Measurements from ENCODE around the gene ELL. TPM values are rescaled to one million over a fixed set of nuclear protein-coding genes. Genes with fewer than 3 reads are reported as not detected.

ELL gene
- total and polyA plus RNA-seq, 2 donors = 6.8 to 14.3 TPM

DNA sequence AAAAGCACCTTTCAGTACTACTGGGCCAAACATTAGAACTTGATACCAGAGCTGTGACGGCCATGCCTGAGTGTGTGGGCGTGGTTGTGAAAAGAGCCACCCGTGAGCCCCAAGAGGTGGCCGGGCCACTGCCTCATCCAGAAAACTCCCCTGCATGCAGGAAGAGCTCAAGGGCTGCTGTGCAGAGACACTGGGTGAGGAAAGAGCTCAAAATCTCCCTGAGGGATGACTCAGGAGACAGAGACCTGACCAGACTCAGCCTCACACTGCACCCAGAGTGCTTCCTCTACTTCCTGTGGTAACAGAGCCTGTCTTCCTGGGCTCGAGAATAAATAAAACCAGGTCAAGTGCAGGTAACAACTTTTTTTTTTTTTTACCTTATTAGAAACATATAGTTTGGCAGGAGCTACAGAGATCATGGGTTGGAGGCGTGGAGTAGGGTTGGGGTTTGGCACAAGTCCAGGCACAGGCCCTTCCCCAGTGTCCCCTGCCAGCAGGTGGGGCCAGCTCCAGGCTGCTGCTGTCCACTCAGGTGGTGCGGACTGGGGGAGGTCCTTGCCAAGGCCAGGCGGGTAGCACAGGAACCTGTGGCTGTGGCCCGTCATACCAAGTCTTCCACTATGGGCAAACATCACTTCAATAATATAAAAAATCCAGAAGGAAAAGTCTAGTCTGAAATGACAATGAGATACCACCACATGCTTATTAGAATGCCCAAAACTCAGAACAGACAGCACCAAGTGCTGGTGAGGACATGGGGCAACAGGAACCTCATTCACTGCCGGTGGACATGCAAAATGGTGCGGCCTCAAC, 25.5 kb downstream of the ELL start:
- Histone ChIP-seq H3K36me3 (ENCODE audit: control insufficient read depth in 2 of 2, insufficient read depth in 2 of 2, low read length in 1 of 2) (peaks cover 0 to 2% of the 10 kb centered on the region in 2 donors), H3K4me1 (ENCODE audit: control insufficient read depth in 2 of 2, insufficient read depth in 2 of 2, low read length in 2 of 2) (peaks cover 14 to 56% of the 10 kb centered on the region in 2 donors), H3K4me3 (ENCODE audit: low read length in 2 of 2) (no peak overlapping the region), H3K27me3 (ENCODE audit: control insufficient read depth in 2 of 2, insufficient read depth in 1 of 2, low read length in 1 of 2) (no peaks in the 10 kb centered on the region), H3K9me3 (ENCODE audit: control insufficient read depth in 2 of 2, insufficient read depth in 1 of 2, low read length in 1 of 2) (no peaks in the 10 kb centered on the region), H3K27ac (ENCODE audit: low read depth in 1 of 2, low read length in 1 of 2) (peak overlapping the region in 1 of 2 donors; percentile 19)
- WGBS = 52% methylated on average over 11 of the region's 11 CpGs
- DNase-seq (ENCODE audit: low read depth in 6 of 9, low spot score in 9 of 9) = peak in 1 of 9 donors; percentile 42

DNA sequence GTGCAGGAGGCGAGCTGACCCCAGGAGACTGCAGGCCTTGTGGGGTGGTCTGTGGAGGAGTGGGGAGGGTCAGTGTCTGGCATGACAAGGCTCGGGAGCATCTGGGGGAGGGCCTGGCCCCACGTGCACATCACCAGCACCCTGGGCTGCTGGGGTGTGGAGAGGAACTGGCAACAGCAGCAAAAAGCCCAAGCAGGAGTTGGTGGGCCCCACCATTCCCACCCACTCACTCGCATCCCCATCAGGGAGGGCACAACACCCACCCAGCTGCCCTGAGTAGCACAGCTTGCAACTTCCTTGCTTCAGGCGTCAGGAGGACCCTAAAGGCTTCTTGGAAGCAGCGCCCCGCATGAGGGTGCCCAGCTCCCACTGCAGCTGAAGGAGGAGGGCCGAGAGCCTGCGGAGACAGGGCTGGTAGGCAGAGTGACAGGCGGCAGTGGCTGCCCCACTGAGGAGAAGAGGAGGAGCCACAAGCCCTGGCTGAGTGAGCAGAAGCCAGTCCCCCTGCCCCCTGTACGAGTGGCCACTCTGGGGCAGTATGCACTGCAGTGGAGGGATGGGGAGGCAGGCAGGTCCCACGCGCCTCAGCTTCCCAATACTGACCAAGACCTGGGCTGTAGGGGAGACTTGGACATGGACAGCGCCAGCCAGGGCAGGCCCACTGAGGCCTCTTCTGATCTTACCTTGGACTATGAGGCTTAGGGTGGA, 26.5 kb downstream of the ELL start:
- Histone ChIP-seq H3K4me1 (ENCODE audit: control insufficient read depth in 2 of 2, insufficient read depth in 2 of 2, low read length in 2 of 2) (peaks cover 14 to 47% of the 10 kb centered on the region in 2 donors), H3K36me3 (ENCODE audit: control insufficient read depth in 2 of 2, insufficient read depth in 2 of 2, low read length in 1 of 2) (peaks cover 0 to 2% of the 10 kb centered on the region in 2 donors), H3K4me3 (ENCODE audit: low read length in 2 of 2) (no peak overlapping the region), H3K9me3 (ENCODE audit: control insufficient read depth in 2 of 2, insufficient read depth in 1 of 2, low read length in 1 of 2) (no peaks in the 10 kb centered on the region), H3K27me3 (ENCODE audit: control insufficient read depth in 2 of 2, insufficient read depth in 1 of 2, low read length in 1 of 2) (no peaks in the 10 kb centered on the region), H3K27ac (ENCODE audit: low read depth in 1 of 2, low read length in 1 of 2) (peak overlapping the region in 1 of 2 donors; percentile 45)
- DNase-seq (ENCODE audit: low read depth in 6 of 9, low spot score in 9 of 9) = no peak
- 95% methylated on average over 14 of the region's 14 CpGs for WGBS

- Histone ChIP-seq H3K9me3 (ENCODE audit: control insufficient read depth in 2 of 2, insufficient read depth in 1 of 2, low read length in 1 of 2) (no peaks in the 10 kb centered on the region), H3K4me3 (ENCODE audit: low read length in 2 of 2) (no peak overlapping the region), H3K36me3 (ENCODE audit: control insufficient read depth in 2 of 2, insufficient read depth in 2 of 2, low read length in 1 of 2) (peaks cover 0 to 2% of the 10 kb centered on the region in 2 donors), H3K4me1 (ENCODE audit: control insufficient read depth in 2 of 2, insufficient read depth in 2 of 2, low read length in 2 of 2) (peaks cover 14 to 47% of the 10 kb centered on the region in 2 donors), H3K27me3 (ENCODE audit: control insufficient read depth in 2 of 2, insufficient read depth in 1 of 2, low read length in 1 of 2) (no peaks in the 10 kb centered on the region), H3K27ac (ENCODE audit: low read depth in 1 of 2, low read length in 1 of 2) (peak overlapping the region in 1 of 2 donors; percentile 37)
- DNase-seq (ENCODE audit: low read depth in 6 of 9, low spot score in 9 of 9) = no peak
- 53% methylated on average over 7 of the region's 7 CpGs for WGBS
Observed at GRCh38 chr19:18494267-18494607, 27.6 kb downstream of the ELL start.

- peaks cover 0 to 2% of the 10 kb centered on the region in 2 donors for H3K36me3 ChIP-seq (ENCODE audit: control insufficient read depth in 2 of 2, insufficient read depth in 2 of 2, low read length in 1 of 2)
- H3K27ac ChIP-seq (ENCODE audit: low read depth in 1 of 2, low read length in 1 of 2) = no peak overlapping the region
- 92% methylated on average over 13 of the region's 13 CpGs for WGBS
- H3K4me3 ChIP-seq (ENCODE audit: low read length in 2 of 2) = no peak overlapping the region
- no peaks in the 10 kb centered on the region for H3K9me3 ChIP-seq (ENCODE audit: control insufficient read depth in 2 of 2, insufficient read depth in 1 of 2, low read length in 1 of 2)
- H3K4me1 ChIP-seq (ENCODE audit: control insufficient read depth in 2 of 2, insufficient read depth in 2 of 2, low read length in 2 of 2) = peaks cover 14 to 47% of the 10 kb centered on the region in 2 donors
- H3K27me3 ChIP-seq (ENCODE audit: control insufficient read depth in 2 of 2, insufficient read depth in 1 of 2, low read length in 1 of 2) = no peaks in the 10 kb centered on the region
- DNase-seq (ENCODE audit: low read depth in 6 of 9, low spot score in 9 of 9) = no peak
Observed at GRCh38 chr19:18493440-18494266, 28.2 kb downstream of the ELL start.

- WGBS = 98% methylated on average over 15 of the region's 15 CpGs
- H3K27me3 ChIP-seq (ENCODE audit: control insufficient read depth in 2 of 2, insufficient read depth in 1 of 2, low read length in 1 of 2) = no peaks in the 10 kb centered on the region
- DNase-seq (ENCODE audit: low read depth in 6 of 9, low spot score in 9 of 9) = no peak
- no peak overlapping the region for H3K27ac ChIP-seq (ENCODE audit: low read depth in 1 of 2, low read length in 1 of 2)
- peaks cover 0 to 2% of the 10 kb centered on the region in 2 donors for H3K36me3 ChIP-seq (ENCODE audit: control insufficient read depth in 2 of 2, insufficient read depth in 2 of 2, low read length in 1 of 2)
- no peak overlapping the region for H3K4me3 ChIP-seq (ENCODE audit: low read length in 2 of 2)
- peaks cover 14 to 61% of the 10 kb centered on the region in 2 donors for H3K4me1 ChIP-seq (ENCODE audit: control insufficient read depth in 2 of 2, insufficient read depth in 2 of 2, low read length in 2 of 2)
- no peaks in the 10 kb centered on the region for H3K9me3 ChIP-seq (ENCODE audit: control insufficient read depth in 2 of 2, insufficient read depth in 1 of 2, low read length in 1 of 2)
Observed at GRCh38 chr19:18491995-18492953, 29.6 kb downstream of the ELL start.

- DNase-seq (ENCODE audit: low read depth in 6 of 9, low spot score in 9 of 9) = no peak
- H3K36me3 ChIP-seq (ENCODE audit: control insufficient read depth in 2 of 2, insufficient read depth in 2 of 2, low read length in 1 of 2) = peaks cover 0 to 2% of the 10 kb centered on the region in 2 donors
- WGBS = 90% methylated on average over 6 of the region's 6 CpGs
- H3K4me1 ChIP-seq (ENCODE audit: control insufficient read depth in 2 of 2, insufficient read depth in 2 of 2, low read length in 2 of 2) = peaks cover 5 to 64% of the 10 kb centered on the region in 2 donors
- no peaks in the 10 kb centered on the region for H3K27me3 ChIP-seq (ENCODE audit: control insufficient read depth in 2 of 2, insufficient read depth in 1 of 2, low read length in 1 of 2)
- no peak overlapping the region for H3K4me3 ChIP-seq (ENCODE audit: low read length in 2 of 2)
- H3K9me3 ChIP-seq (ENCODE audit: control insufficient read depth in 2 of 2, insufficient read depth in 1 of 2, low read length in 1 of 2) = no peaks in the 10 kb centered on the region
- no peak overlapping the region for H3K27ac ChIP-seq (ENCODE audit: low read depth in 1 of 2, low read length in 1 of 2)
Observed at GRCh38 chr19:18490728-18491127, 31.1 kb downstream of the ELL start.

- no peaks in the 10 kb centered on the region for H3K27me3 ChIP-seq (ENCODE audit: control insufficient read depth in 2 of 2, insufficient read depth in 1 of 2, low read length in 1 of 2)
- no peak for DNase-seq (ENCODE audit: low read depth in 6 of 9, low spot score in 9 of 9)
- H3K36me3 ChIP-seq (ENCODE audit: control insufficient read depth in 2 of 2, insufficient read depth in 2 of 2, low read length in 1 of 2) = peaks cover 0 to 2% of the 10 kb centered on the region in 2 donors
- 90% methylated on average over 14 of the region's 14 CpGs for WGBS
- no peak overlapping the region for H3K4me3 ChIP-seq (ENCODE audit: low read length in 2 of 2)
- no peaks in the 10 kb centered on the region for H3K9me3 ChIP-seq (ENCODE audit: control insufficient read depth in 2 of 2, insufficient read depth in 1 of 2, low read length in 1 of 2)
- H3K27ac ChIP-seq (ENCODE audit: low read depth in 1 of 2, low read length in 1 of 2) = peak overlapping the region in 1 of 2 donors; percentile 43
- H3K4me1 ChIP-seq (ENCODE audit: control insufficient read depth in 2 of 2, insufficient read depth in 2 of 2, low read length in 2 of 2) = peaks cover 5 to 59% of the 10 kb centered on the region in 2 donors
Observed at GRCh38 chr19:18489627-18490184, 32.2 kb downstream of the ELL start.
